Stimulated activated naive CD8-positive, alpha-beta T cell treated with anti-CD3 and anti-CD28 coated beads, Interleukin-15, amount 100 ng/mL, for 72 hours (primary cell): Measurements from ENCODE around the gene PLP1.

Source experiments
- ATAC-seq: fragments of 150-1000 bp; cut with Tn5 transposase; 2 replicates; pipeline ENCODE4 v1.10.0; 2021; ENCODE audit warnings: mild to moderate bottlenecking, moderate library complexity
- DNase-seq, 2 donors: peaks; one replicate each; pipeline ENCODE4 v3.0.0; 2021 to 2022
- H3K27ac Mint-ChIP-seq, 2 donors: one replicate each; pipeline ENCODE4 v1.8.0; 2022; ENCODE audit warnings: mild to moderate bottlenecking in 2 of 2, mixed read lengths in 2 of 2, moderate library complexity in 2 of 2
- H3K27me3 Mint-ChIP-seq: one replicate; pipeline ENCODE4 v1.8.0; 2022; ENCODE audit warnings: mixed read lengths
- H3K4me1 Mint-ChIP-seq: one replicate; pipeline ENCODE4 v1.8.0; 2022; ENCODE audit warnings: mild to moderate bottlenecking, mixed read lengths
- H3K4me3 Mint-ChIP-seq, 2 donors: one replicate each; pipeline ENCODE4 v1.8.0; 2022; ENCODE audit warnings: mild to moderate bottlenecking in 2 of 2, mixed read lengths in 2 of 2, moderate library complexity in 1 of 2
- H3K9me3 Mint-ChIP-seq, 2 donors: one replicate each; pipeline ENCODE4 v1.8.0; 2022; ENCODE audit warnings: mixed read lengths in 2 of 2

The PLP1 gene

DNA sequence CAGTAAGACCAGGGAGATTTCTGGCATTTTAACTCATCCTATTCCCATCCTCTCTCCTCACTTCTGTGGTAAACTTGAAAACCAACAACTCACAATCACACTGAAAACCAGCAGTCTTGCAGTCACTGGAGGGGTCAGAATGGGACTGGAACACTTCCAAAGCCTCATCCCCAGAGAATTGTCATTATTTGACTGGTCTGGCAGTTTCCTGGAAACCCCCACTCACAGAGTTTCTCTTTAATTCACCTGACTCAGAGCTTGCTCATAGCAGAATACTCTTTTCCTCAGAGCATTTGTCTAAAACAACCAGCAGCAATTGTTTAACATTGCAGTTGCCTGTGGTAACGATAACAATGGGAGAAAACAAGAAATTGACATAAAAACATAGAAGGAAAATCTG lies 62.8 kb downstream of the PLP1 start:
- Mint-ChIP-seq H3K4me3 (no peak overlapping the region), H3K27me3 (no peaks in the 10 kb centered on the region), H3K4me1 (peaks cover 7% of the 10 kb centered on the region), H3K27ac (no peak overlapping the region), H3K9me3 (peaks cover 0 to 7% of the 10 kb centered on the region in 2 donors)
- DNase-seq: peak in 1 of 2 donors; percentile 20
- ATAC-seq: peak; percentile 69
